Naive thymus-derived CD8-positive, alpha-beta T cell (primary cell): Measurements from ENCODE around the gene SMURF2. TPM values are rescaled to one million over a fixed set of nuclear protein-coding genes. Genes with fewer than 3 reads are reported as not detected.
A peak's percentile ranks its signal among the peaks of the same experiment; 100 is the strongest.
"Not testable (repeated sequence)": the region's sequence is repeated elsewhere in the genome, so short reads cannot be mapped to it uniquely, and the experiment has no call there.

Experiments
- ATAC-seq, 2 donors: fragments of 150-1000 bp; cut with Tn5 transposase in 1 of 2; sonication (Bioruptor Pico), chemical (Tn5 transposase) in 1 of 2; 1 replicate in 1 of 2; 2 replicates in 1 of 2; pipeline ENCODE4 v1.10.0; 2021; ENCODE audit warnings: mild to moderate bottlenecking in 2 of 2, moderate library complexity in 2 of 2
- POLR2A ChIA-PET: fragments of 350-600 bp; sonication (Branson Sonifier 250); formaldehyde crosslinking; loops from one replicate; lab custom pipeline; 2021; ENCODE audit warnings: antibody characterized with exemption; lab: Charles Lee
- DNase-seq, 10 donors: peaks; one replicate each; pipeline versions ENCODE4 v3.0.0 to v3.0.0-alpha.2; 2020 to 2022
- H3K27ac Mint-ChIP-seq, 10 donors: one replicate each; pipeline ENCODE4 v1.8.0; 2020 to 2022; ENCODE audit warnings: mild to moderate bottlenecking in 10 of 10, mixed read lengths in 10 of 10, moderate library complexity in 4 of 10, inconsistent platforms in 1 of 10
- H3K27me3 Mint-ChIP-seq, 5 donors: one replicate each; pipeline ENCODE4 v1.8.0; 2021 to 2022; ENCODE audit warnings: mixed read lengths in 5 of 5
- H3K36me3 Mint-ChIP-seq, 3 donors: one replicate each; pipeline ENCODE4 v1.8.0; 2020 to 2022; ENCODE audit warnings: mixed read lengths in 3 of 3, mild to moderate bottlenecking in 2 of 3, inconsistent platforms in 1 of 3
- H3K4me1 Mint-ChIP-seq, 4 donors: one replicate each; pipeline ENCODE4 v1.8.0; 2021 to 2022; ENCODE audit warnings: mixed read lengths in 4 of 4
- H3K4me3 Mint-ChIP-seq, 10 donors: one replicate each; pipeline ENCODE4 v1.8.0; 2020 to 2022; ENCODE audit warnings: mild to moderate bottlenecking in 10 of 10, mixed read lengths in 10 of 10, moderate library complexity in 6 of 10, inconsistent platforms in 1 of 10
- H3K9me3 Mint-ChIP-seq, 9 donors: one replicate each; pipeline ENCODE4 v1.8.0; 2020 to 2022; ENCODE audit warnings: mixed read lengths in 9 of 9, mild to moderate bottlenecking in 3 of 9, inconsistent platforms in 1 of 9, moderate library complexity in 1 of 9
- polyA plus RNA-seq, 3 donors: library from polyadenylated mRNA; unstranded; fragments of 300-500 nt; fragmentation: Illumina TruSeq; gene quantifications; one replicate each; pipeline ENCODE4 v1.2.3, GENCODE V29; 2021
- total RNA-seq, 8 experiments: library from RNA in 2 of 8; stranded (reverse) in 2 of 8; gene quantifications; one replicate each; pipeline ENCODE4 v1.2.3 and lab custom pipeline; 2021 to 2026

Gene SMURF2
- total and polyA plus RNA-seq, 5 experiments from 2014 or later: 6.1 to 40.1 (median 11.0) TPM

DNA sequence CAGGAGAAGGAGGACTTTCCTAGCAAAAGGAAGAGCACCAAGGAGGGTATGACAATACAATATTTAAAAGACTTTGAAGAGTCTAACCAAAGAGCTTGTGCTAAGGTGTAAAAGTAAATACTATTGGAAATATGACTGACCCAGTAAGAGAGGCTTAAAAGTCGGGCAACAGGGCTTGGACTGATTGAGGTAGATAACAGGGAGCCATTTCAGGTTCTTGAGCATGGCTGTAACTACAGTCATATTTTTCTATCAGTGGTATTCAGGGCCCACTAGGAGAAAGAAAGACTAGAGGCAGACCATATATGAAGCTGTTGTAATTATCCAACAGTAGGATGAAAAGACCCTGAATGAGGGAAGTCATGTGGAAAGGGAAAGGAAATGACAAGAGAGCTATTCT, 62.3 kb downstream of the SMURF2 start:
- Mint-ChIP-seq H3K4me1 (peaks cover 16 to 44% (median 32%) of the 10 kb centered on the region in 4 donors), H3K4me3 (peak overlapping the region; percentile 52 to 85 (median 71)), H3K9me3 (no peaks in the 10 kb centered on the region), H3K36me3 (peaks cover 10 to 32% (median 11%) of the 10 kb centered on the region in 3 donors), H3K27ac (peak overlapping the region; percentile 24 to 93 (median 88)), H3K27me3 (no peaks in the 10 kb centered on the region)
- DNase-seq (no peak), ATAC-seq (peak in 1 of 2 donors; percentile 12)
- POLR2A ChIA-PET: interaction anchor here (0.8 to 1.0 kb wide), 2 partner anchors 35 to 62 kb away, joined by 3 read pairs; no protein-coding TSS in a partner anchor

DNA sequence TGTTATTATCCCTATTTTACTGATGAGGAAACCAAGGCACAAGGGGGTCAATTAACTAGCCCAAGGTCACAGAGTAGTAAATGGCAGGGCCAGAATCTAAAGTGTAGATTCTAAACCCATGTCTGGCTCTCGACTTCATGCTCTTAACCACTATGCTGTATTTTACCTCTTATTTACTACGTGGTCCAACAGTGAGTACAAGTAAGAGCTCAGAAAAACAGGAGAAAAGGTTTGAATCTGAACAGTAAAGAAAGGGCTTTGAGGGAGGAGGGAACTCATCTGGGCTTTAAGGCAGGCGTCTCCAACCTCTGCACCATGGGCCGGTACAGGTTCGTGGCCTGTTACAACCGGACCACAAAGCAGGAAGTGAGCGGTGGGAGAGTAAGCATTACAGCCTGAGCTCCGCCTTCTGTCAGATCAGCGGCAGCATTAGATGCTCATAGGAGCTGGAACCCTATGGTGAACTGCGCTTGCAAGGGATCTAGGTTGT, 62.9 kb downstream of the SMURF2 start:
- peaks cover 14 to 41% (median 31%) of the 10 kb centered on the region in 4 donors for H3K4me1 Mint-ChIP-seq
- peaks cover 10 to 30% (median 11%) of the 10 kb centered on the region in 3 donors for H3K36me3 Mint-ChIP-seq
- ATAC-seq: peak; percentile 98 to 99
- peak overlapping the region; percentile 52 to 85 (median 71) for H3K4me3 Mint-ChIP-seq
- POLR2A ChIA-PET: interaction anchor here (0.8 to 1.2 kb wide), 3 partner anchors 34 to 93 kb away, joined by 3 to 5 read pairs (median 3); partner anchors contain the start of genes CEP95 and DDX5
- peak; percentile 27 to 67 (median 44) for DNase-seq
- H3K27me3 Mint-ChIP-seq: no peaks in the 10 kb centered on the region
- peak overlapping the region; percentile 69 to 93 (median 88) for H3K27ac Mint-ChIP-seq
- H3K9me3 Mint-ChIP-seq: no peaks in the 10 kb centered on the region

DNA sequence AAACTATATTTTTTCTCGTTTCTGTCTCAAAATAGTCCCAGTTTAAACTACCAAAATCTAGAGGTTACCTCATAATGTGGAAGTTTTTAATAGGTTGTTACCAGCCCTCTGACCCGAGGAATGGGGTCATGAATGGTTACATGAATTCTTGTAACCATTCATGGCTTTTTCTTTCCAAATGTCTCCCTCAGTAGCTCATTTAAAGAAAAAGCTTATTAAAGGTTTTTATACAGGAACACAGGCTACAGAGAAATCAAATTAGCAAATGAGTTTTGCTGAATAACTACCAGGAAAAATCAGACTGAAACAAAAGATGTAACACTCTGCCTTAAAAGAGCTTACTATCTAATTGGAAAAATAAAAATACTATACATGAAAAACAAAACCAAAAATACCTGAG, 63.4 kb downstream of the SMURF2 start:
- DNase-seq (no peak), ATAC-seq (no peak)
- POLR2A ChIA-PET: interaction anchor here (0.7 to 1.2 kb wide), 3 partner anchors 36 to 93 kb away, joined by 3 to 5 read pairs (median 5); partner anchors contain the start of genes CEP95 and DDX5
- Mint-ChIP-seq H3K9me3 (no peaks in the 10 kb centered on the region), H3K27me3 (no peaks in the 10 kb centered on the region), H3K27ac (peak overlapping the region in 8 of 10 donors; percentile 69 to 93 (median 88)), H3K4me3 (peak overlapping the region in 4 of 10 donors; percentile 65 to 78 (median 72)), H3K36me3 (peaks cover 10 to 34% (median 11%) of the 10 kb centered on the region in 3 donors), H3K4me1 (peaks cover 12 to 39% (median 30%) of the 10 kb centered on the region in 4 donors)

DNA sequence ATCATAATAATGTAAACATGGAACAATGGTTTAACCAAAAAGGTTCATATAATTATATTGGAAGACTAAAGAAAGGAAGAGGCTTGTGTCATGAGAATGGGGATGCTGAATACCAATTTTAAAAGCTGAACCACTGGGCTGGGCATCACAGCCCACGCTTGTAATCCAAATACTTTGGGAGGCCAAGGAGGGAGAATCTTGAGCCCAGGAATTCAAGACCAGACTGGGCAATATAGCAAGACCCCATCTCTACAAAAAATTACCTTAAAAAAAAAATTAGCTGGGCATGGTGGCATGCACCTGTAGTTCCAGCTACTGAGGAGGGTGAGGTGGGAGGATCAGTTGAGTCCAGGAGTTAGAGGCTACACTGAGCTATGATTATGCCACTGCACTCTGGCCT, 65.1 kb downstream of the SMURF2 start:
- no peak for DNase-seq
- peak overlapping the region in 2 of 10 donors; percentile 26 to 53 for H3K27ac Mint-ChIP-seq
- H3K4me1 Mint-ChIP-seq: peaks cover 13 to 37% (median 28%) of the 10 kb centered on the region in 4 donors
- no peaks in the 10 kb centered on the region for H3K9me3 Mint-ChIP-seq
- ATAC-seq: no peak
- no peak overlapping the region for H3K4me3 Mint-ChIP-seq
- no peaks in the 10 kb centered on the region for H3K27me3 Mint-ChIP-seq
- H3K36me3 Mint-ChIP-seq: peaks cover 10 to 45% (median 11%) of the 10 kb centered on the region in 3 donors
- POLR2A ChIA-PET: no interaction called here

- H3K27ac Mint-ChIP-seq: peak overlapping the region in 3 of 10 donors; percentile 9 to 53 (median 26)
- DNase-seq (no peak), ATAC-seq (no peak)
- H3K36me3 Mint-ChIP-seq: peaks cover 10 to 50% (median 13%) of the 10 kb centered on the region in 3 donors
- no peaks in the 10 kb centered on the region for H3K27me3 Mint-ChIP-seq
- peak overlapping the region in 1 of 10 donors; percentile 4 for H3K4me3 Mint-ChIP-seq
- H3K9me3 Mint-ChIP-seq: no peaks in the 10 kb centered on the region
- peaks cover 14 to 33% (median 28%) of the 10 kb centered on the region in 4 donors for H3K4me1 Mint-ChIP-seq
- POLR2A ChIA-PET: interaction anchor here (0.7 kb wide), 2 partner anchors 12 to 993 kb away, joined by 5 read pairs; no protein-coding TSS in a partner anchor
Measured at GRCh38 chr17:64596439-64596838, 65.7 kb downstream of the SMURF2 start.

- Mint-ChIP-seq H3K27me3 (no peaks in the 10 kb centered on the region), H3K27ac (peak overlapping the region in 2 of 10 donors; percentile 37 to 54), H3K36me3 (peaks cover 9 to 71% (median 17%) of the 10 kb centered on the region in 3 donors), H3K9me3 (no peaks in the 10 kb centered on the region), H3K4me3 (no peak overlapping the region), H3K4me1 (peaks cover 1 to 8% (median 7%) of the 10 kb centered on the region in 4 donors)
- POLR2A ChIA-PET: no interaction called here
- ATAC-seq (no peak), DNase-seq (no peak)
Measured at GRCh38 chr17:64591944-64592343, 70.2 kb downstream of the SMURF2 start.

DNA sequence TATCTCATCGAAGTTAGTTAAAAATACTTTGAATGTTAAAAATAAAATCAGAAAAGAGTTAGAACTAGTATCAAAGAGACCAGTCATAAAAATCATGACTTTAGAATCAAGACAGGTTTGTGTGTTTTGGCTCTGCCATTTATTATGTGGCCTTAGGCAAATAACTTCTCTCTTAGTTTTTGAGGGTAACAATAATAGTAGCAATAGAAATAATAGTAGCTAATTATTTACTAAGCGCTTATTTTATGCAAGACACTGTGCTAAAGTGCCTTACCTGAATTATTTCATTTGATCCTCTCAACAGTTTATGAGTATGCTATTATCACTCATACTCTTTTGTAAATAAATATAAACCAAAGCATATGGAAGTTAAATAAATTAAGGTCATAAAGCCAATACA, 77.0 kb downstream of the SMURF2 start:
- Mint-ChIP-seq H3K36me3 (peaks cover 0 to 57% (median 11%) of the 10 kb centered on the region in 3 donors), H3K9me3 (no peaks in the 10 kb centered on the region), H3K27ac (no peak overlapping the region), H3K4me1 (peaks cover 0 to 5% (median 1%) of the 10 kb centered on the region in 4 donors), H3K4me3 (no peak overlapping the region), H3K27me3 (no peaks in the 10 kb centered on the region)
- no peak for ATAC-seq
- POLR2A ChIA-PET: no interaction called here
- DNase-seq: no peak

DNA sequence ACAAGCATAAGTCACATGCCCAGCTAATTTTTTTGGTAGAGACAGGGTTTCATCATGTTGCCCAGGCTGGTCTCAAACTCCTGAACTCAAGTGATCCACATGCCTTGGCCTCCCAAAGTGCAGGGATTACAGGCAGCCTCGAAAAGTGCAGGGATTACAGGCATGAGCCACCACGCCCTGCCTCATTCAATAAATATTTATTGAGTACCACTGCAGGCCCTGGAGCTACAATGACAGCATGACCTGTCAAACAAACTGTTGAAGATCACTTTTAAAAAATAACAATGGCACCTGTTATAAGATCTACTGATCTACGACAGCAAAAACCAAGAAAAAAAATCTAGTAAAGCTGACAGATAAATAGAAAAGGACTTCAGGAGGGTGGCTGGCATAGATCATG, 79.1 kb downstream of the SMURF2 start:
- POLR2A ChIA-PET: no interaction called here
- ATAC-seq (no peak), DNase-seq (no peak)
- Mint-ChIP-seq H3K9me3 (no peaks in the 10 kb centered on the region), H3K4me1 (peaks cover 0 to 5% (median 1%) of the 10 kb centered on the region in 4 donors), H3K36me3 (peaks cover 0 to 60% (median 9%) of the 10 kb centered on the region in 3 donors), H3K4me3 (no peak overlapping the region), H3K27me3 (no peaks in the 10 kb centered on the region), H3K27ac (no peak overlapping the region)

GRCh38 chr17:64580384-64581315, 81.5 kb downstream of the SMURF2 start:
- ATAC-seq (no peak), DNase-seq (no peak)
- H3K27ac Mint-ChIP-seq: peak overlapping the region in 5 of 10 donors; percentile 6 to 79 (median 25)
- no peaks in the 10 kb centered on the region for H3K27me3 Mint-ChIP-seq
- peaks cover 0 to 73% (median 13%) of the 10 kb centered on the region in 3 donors for H3K36me3 Mint-ChIP-seq
- no peak overlapping the region for H3K4me3 Mint-ChIP-seq
- POLR2A ChIA-PET: interaction anchor here (0.6 kb wide), 1 partner anchor 23 kb away, joined by 4 read pairs; no protein-coding TSS in a partner anchor
- no peaks in the 10 kb centered on the region for H3K9me3 Mint-ChIP-seq
- peaks cover 0 to 5% (median 1%) of the 10 kb centered on the region in 4 donors for H3K4me1 Mint-ChIP-seq

DNA sequence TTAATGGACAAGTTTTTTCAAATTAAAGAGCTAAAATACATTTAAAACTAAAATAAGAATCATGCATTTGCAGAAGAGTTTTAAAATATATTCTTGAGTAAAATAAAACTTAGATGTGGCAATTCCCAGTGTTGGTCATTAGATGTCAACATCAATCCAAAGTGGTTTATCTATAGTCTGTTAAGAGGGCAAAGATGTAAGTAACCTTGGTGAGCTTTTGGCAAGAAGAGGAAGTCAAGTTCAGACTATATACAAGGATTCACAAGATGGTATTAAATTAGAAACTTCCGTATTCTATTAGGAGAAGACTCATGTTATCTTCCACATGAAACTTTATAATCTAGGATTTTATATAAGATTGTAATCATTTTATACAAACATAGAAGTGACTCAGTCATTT, 82.2 kb downstream of the SMURF2 start:
- H3K4me3 Mint-ChIP-seq: no peak overlapping the region
- ATAC-seq: no peak
- POLR2A ChIA-PET: interaction anchor here (0.6 kb wide), 1 partner anchor 24 kb away, joined by 4 read pairs; no protein-coding TSS in a partner anchor
- no peaks in the 10 kb centered on the region for H3K9me3 Mint-ChIP-seq
- H3K4me1 Mint-ChIP-seq: peaks cover 0 to 5% (median 3%) of the 10 kb centered on the region in 4 donors
- H3K27me3 Mint-ChIP-seq: no peaks in the 10 kb centered on the region
- H3K27ac Mint-ChIP-seq: no peak overlapping the region
- DNase-seq: no peak
- peaks cover 0 to 80% (median 13%) of the 10 kb centered on the region in 3 donors for H3K36me3 Mint-ChIP-seq

DNA sequence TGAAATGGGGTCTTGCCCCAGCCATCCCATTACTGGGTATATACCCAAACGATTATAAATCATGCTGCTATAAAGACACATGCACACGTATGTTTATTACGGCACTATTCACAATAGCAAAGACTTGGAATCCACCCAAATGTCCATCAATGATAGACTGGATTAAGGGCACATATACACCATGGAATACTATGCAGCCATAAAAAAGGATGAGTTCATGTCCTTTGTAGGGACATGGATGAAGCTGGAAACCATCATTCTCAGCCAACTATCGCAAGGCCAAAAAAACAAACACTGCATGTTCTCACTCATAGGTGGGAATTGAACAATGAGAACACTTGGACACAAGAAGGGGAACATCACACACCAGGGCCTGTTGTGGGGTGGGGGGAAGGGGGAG, 85.1 kb downstream of the SMURF2 start:
- H3K4me1 Mint-ChIP-seq, DNase-seq, POLR2A ChIA-PET, H3K4me3 Mint-ChIP-seq, H3K27me3 Mint-ChIP-seq, H3K27ac Mint-ChIP-seq, H3K9me3 Mint-ChIP-seq, ATAC-seq: not testable (repeated sequence)
- peaks cover 0 to 69% (median 9%) of the 10 kb centered on the region in 3 donors for H3K36me3 Mint-ChIP-seq

GRCh38 chr17:64575431-64575830, 86.7 kb downstream of the SMURF2 start:
- POLR2A ChIA-PET: interaction anchor here (0.5 to 1.4 kb wide), 4 partner anchors 15 to 732 kb away, joined by 3 to 5 read pairs (median 3); partner anchors contain the start of genes CEP95, DDX5 and SMURF2
- DNase-seq: no peak
- ATAC-seq: no peak
- Mint-ChIP-seq H3K36me3 (peaks cover 0 to 67% (median 7%) of the 10 kb centered on the region in 3 donors), H3K4me1 (peaks cover 2 to 10% (median 6%) of the 10 kb centered on the region in 4 donors), H3K9me3 (no peaks in the 10 kb centered on the region), H3K27me3 (no peaks in the 10 kb centered on the region), H3K27ac (peak overlapping the region in 2 of 10 donors; percentile 18 to 69), H3K4me3 (no peak overlapping the region)
